ENCODE data around the gene NTMT1. TPM values are rescaled to one million over a fixed set of nuclear protein-coding genes. Genes with fewer than 3 reads are reported as not detected.
A peak's percentile ranks its signal among the peaks of the same experiment; 100 is the strongest.
"Not testable (repeated sequence)": the region's sequence is repeated elsewhere in the genome, so short reads cannot be mapped to it uniquely, and the experiment has no call there.

Gene NTMT1
- total RNA-seq, 1 experiment from 2014 or later = 107 TPM

DNA sequence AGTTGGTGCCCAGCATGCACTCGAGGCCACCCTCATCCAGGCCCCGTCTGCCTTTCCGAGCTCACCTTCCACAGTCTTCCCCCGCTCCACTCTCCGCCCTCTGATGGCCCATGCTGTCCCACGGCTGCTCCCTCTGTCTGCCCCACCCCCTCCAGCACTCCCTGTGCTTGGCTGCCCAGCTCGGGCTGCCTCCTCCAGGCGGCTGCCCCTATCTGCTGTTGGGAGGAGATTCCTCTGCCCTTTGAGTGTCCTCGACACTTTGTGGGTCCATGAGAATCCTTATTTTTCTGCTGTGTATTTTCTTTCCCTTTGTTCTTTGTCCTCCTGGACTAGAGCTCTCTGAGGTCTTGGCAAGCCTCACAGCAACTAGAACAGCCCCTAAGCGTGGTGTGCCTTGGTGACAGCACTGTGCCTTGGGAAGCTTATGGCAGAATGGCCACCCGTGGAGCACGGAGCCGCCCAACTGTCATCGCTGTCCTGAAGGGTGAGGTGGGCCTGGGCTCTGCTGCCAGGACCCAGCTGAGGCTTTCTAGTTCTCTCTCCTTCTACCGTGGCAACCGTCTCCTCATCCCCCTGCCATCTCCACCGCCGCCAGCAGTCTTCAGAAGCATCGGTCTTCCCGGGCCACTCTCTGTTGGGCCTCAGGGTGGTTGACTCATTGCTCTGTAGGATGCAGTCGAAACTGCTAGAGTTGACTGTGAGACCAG lies 5.2 kb downstream of the NTMT1 start:
- peak; percentile 70 for DNase-seq (ENCODE audit: low spot score)
- in situ Hi-C loops (cut with HindIII; ENCODE audit: low sequenced_read_pairs) = loop anchor here (5.0 kb wide), 1 partner anchor 146 kb away; no protein-coding TSS in a partner anchor

DNA sequence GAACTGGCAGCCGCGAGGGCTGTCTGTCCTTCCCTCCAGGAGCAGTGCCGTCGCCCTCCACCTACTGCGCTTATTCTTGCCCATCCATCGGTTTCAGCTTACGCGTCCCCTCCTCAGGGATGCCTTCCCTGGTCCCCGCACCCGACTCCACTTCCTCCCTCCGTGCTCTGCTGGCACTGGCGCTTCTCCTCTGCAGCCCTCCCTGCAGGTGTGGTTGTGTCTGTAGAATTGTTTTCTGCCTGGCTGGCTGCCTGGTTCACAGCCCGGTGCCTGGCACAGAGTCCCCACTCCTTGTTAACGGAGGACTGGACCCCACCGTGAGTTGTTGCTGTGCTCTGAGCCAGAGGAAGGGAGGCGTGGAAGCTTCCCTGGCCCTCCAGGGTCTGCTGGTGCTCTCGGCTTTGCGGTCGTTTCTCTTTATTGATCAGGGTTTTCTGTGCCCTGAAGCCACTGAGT lies 5.7 kb downstream of the NTMT1 start:
- in situ Hi-C loops (cut with HindIII; ENCODE audit: low sequenced_read_pairs) = loop anchor here (5.0 kb wide), 1 partner anchor 146 kb away; no protein-coding TSS in a partner anchor

DNA sequence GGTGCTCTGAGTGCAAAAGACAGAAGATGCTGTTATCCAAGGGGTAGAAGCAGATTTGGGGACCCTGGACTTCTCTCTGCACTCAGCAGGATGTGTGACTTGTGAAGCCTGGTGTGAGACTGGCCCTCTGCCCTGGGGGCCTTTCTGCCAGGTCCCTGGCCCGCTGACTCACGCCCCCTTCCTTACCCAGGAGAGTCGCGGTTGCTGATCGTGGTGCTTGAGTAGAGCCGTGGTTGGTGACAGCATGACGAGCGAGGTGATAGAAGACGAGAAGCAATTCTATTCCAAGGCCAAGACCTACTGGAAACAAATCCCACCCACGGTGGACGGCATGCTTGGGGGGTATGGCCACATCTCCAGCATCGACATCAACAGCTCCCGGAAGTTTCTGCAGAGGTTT lies 6.5 kb downstream of the NTMT1 start:
- in situ Hi-C loops (cut with HindIII; ENCODE audit: low sequenced_read_pairs) = loop anchor here (5.0 kb wide), 1 partner anchor 145 kb away; no protein-coding TSS in a partner anchor
- no peak for DNase-seq (ENCODE audit: low spot score)

More for the DNA sequence above, 5.7 kb downstream of the NTMT1 start:
- DNase-seq (ENCODE audit: low spot score) = peak; percentile 79

DNA sequence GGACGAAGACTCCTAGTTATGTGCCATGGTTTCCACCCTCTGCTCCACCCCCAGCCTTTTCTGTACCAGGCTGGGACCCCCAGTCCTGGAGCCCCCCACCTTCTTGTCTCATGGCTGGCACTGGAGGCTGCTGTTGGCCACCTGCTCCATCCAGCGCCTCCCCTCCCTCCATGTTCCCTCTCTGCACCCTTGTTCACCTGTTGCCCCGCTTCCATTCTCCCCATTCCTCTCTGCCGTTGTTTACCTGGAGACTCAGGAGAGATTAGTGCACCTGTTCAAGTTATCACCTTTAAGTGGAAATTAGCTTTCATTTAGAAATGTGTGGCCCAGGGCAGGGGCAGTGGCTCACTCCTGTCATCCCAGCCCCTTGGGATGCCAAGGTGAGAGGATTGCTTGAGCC lies 7.2 kb downstream of the NTMT1 start:
- no peak for DNase-seq (ENCODE audit: low spot score)
- in situ Hi-C loops (cut with HindIII; ENCODE audit: low sequenced_read_pairs) = loop anchor here (5.0 kb wide), 1 partner anchor 144 kb away; no protein-coding TSS in a partner anchor

DNA sequence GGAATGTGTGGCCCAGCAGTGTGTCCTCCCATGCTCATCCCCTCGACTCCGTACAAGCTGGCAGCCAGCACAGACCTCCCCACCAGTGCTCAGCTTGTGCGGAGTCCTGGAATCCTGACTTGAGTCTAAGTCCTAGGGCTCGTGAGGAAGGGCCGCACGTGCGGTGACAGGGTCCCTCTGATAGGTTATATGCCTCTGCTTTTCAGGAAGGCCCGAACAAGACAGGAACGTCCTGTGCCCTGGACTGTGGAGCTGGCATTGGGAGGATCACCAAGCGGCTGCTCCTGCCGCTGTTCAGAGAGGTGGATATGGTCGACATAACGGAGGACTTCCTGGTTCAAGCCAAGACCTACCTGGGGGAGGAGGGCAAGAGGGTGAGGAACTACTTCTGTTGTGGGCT lies 7.9 kb downstream of the NTMT1 start:
- in situ Hi-C loops (cut with HindIII; ENCODE audit: low sequenced_read_pairs) = loop anchor here (5.0 kb wide), 1 partner anchor 143 kb away; no protein-coding TSS in a partner anchor
- no peak for DNase-seq (ENCODE audit: low spot score)

DNA sequence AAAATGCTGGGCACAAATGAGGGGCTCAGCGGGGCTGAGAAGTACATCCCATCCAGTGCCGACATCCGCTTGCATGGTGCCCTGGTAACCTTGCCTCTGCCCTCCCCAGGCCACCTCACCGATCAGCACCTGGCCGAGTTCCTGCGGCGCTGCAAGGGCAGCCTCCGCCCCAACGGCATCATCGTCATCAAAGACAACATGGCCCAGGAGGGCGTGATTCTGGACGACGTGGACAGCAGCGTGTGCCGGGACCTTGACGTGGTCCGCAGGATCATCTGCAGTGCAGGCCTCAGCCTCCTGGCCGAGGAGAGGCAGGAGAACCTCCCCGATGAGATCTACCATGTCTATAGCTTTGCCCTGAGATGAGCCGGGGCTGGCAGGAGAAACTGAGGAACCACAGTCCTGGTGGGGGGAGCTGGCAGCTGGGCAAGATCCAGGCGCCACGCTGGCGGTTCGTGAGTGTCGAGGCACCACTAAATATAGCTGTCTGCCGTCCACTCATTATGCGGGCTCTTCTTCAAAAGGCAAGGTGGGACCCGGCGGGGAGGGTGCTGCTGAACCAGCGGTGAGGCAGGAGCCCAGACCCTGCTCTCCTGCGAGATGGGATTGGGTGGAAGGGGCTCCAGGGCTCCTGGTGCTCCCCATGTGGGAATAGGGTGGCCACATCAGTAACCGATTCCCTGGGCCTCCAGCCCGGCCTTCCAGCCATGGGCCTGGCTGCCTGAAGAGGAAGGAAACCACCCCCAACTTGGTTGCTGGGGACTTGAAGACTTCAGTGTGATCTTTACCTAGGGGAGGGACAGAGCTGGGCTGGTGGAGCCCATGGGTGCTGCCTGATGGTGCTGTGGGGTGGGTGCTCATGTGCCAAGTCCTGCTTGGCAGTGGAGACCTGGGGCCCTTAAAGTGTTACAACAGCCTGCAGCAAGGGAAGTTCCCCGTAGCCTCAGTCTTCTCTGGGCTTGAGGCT lies 9.4 kb downstream of the NTMT1 start:
- in situ Hi-C loops (cut with HindIII; ENCODE audit: low sequenced_read_pairs) = no loop called here
- DNase-seq (ENCODE audit: low spot score) = no peak

DNA sequence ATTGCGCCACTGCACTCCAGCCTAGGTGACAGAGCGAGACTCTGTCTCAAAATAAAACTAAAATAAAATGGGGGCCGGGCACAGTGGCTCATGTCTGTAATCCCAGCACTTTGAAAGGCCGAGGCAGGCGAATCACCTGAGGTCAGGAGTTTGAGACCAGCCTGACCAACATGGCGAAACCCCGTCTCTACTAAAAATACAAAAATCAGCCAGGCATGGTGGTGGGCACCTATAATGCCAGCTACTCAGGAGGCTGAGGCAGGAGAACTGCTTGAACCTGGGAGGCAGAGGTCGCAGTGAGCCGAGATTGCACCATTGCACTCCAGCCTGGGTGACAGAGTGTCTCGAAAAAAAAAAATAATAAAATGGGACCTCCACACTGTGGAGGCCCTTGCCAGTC lies 10.4 kb downstream of the NTMT1 start:
- DNase-seq (ENCODE audit: low spot score); in situ Hi-C loops (cut with HindIII; ENCODE audit: low sequenced_read_pairs): not testable (repeated sequence)

DNA sequence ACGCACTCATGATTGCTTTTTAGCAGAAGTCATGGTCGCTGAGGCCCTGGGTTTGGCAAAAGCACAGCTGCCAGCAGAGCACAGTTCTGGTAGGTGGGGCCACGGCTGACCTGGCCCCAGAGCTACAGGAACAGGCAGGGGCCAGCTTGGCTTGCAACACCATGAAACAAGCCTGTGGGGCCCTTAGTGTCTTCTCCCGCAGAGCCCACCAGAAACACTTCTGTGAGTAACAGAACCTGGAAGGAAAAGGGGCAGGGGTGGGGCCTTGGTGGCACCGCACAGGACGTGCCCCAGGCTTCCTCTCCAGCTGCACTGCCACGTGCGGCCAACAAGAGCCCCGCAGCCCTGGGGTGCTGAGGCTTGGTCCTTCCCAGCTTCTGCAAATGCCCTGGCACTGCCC lies 11.1 kb downstream of the NTMT1 start:
- DNase-seq (ENCODE audit: low spot score) = no peak
- in situ Hi-C loops (cut with HindIII; ENCODE audit: low sequenced_read_pairs) = no loop called here

DNA sequence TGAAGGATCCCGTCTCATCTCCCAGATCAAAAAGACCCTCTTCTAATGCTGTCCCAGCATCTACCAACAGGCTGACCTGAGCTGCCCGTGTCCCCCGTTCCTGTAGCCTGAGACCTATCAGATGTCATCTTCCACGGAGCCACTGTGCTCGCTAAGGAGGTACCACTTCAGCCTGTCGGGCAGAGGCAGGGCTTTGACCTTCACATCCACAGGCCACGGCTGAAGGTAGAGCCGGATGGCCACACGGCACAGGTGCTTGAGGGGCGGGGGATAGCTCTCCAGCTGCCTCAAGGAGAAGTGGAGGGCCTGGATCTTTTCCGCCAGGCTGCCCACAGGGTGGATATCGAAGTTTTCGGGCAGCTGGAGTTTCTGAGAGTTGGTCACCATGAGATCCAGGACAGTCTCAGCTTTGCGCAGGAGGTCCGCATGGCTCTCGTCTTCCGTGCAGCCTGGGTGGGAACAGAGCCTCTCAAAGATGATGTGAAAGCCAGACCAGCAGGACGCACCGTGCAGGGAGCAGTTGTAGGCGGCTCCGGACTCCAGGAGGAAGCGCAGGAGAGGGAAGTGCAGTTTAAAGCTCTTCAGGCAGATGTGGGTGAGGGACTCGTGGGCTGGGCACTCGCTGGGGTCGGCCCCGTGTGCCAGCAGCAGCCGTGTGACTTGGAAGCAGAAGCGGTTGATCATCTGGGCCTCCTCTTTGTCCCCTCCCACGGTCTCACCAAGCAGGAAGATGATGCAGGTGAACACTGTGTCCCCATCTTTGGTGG lies 11.9 kb downstream of the NTMT1 start:
- in situ Hi-C loops (cut with HindIII; ENCODE audit: low sequenced_read_pairs) = no loop called here

DNA sequence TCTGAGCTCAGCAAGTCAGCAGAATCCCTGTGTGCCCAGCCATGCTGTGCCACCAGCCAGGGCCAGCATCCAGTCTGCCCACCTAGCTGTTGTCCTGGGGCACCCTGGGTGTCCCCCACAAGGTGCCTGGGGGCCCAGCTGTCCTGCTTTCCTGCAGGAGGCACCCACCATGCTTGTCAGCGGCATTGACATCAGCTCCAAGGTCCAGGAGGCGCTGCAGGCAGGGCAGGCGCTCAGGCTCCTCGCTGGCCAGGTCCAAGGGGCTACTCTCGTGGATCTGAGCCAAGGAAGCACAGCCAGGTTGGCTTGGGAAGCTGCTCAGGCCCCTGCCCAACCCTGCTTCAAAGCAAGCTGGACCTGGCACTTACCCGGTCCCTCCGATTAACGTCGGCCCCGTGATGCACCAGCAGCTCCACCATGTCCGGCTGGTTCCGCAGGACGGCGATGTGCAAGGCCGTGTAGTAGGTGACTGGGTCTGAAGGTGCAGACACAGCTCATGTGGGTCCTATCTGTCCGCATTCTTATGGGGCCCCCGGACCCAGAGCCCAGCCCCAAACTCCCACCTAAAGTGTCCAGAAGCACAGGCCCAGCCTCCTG lies 13.2 kb downstream of the NTMT1 start:
- in situ Hi-C loops (cut with HindIII; ENCODE audit: low sequenced_read_pairs) = no loop called here
- DNase-seq (ENCODE audit: low spot score) = no peak

More for the DNA sequence above, 11.9 kb downstream of the NTMT1 start:
- no peak for DNase-seq (ENCODE audit: low spot score)

DNA sequence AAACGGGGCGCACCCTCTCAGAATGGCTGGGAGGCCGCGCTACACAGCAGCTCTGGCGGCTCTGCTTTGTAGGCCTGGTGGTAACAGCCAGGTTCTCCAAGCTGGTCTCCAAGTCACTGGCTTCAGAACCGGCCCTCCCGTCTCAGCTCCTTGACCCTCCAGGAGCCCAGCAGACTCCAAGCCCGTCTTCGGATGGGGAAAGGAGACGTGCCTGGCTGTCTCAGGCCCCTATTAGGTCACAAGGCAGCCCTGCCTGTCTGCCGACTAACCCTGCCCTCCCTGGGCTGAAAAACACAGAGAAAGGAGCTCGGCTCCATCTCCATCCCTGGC lies 13.8 kb downstream of the NTMT1 start:
- in situ Hi-C loops (cut with HindIII; ENCODE audit: low sequenced_read_pairs) = no loop called here
- no peak for DNase-seq (ENCODE audit: low spot score)

DNA sequence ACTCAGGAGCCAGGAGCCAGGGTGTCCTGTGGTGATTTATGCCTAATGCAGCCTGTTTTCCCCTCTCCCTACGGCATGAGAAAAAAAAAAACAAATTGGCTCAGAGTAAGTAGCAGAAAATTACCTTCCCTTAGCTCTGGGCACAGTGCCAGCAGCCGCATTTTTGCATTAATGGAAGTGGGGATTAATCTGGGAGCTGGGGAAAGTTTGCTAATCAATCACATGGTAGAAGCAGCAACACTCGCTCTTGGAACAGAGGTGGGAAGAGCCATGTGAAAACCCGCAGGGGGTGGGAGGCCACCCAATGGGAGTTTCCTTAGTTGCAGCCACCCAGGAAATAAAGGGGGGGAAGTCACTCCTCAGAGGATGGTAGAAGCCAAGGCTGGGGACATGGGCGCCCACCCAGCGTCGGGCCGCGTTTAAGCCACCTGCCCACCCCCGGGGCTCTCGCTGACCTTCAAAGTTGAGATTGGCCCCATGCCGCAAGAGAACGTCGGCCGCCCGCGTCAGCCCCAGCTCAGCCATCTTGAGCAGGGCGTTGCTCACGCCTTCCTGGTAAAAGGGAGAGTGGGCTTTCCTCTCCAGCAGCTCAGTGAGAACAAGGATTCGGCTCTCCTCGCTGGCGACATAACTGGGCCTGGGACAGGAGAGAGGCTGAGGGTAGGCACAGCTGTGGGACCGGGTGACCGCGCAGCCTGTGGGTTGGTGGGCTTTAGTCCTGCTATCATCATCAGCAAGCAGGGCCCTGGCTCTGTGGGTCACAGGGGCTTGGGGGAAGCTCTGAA lies 14.3 kb downstream of the NTMT1 start:
- DNase-seq (ENCODE audit: low spot score) = no peak
- in situ Hi-C loops (cut with HindIII; ENCODE audit: low sequenced_read_pairs) = no loop called here

DNA sequence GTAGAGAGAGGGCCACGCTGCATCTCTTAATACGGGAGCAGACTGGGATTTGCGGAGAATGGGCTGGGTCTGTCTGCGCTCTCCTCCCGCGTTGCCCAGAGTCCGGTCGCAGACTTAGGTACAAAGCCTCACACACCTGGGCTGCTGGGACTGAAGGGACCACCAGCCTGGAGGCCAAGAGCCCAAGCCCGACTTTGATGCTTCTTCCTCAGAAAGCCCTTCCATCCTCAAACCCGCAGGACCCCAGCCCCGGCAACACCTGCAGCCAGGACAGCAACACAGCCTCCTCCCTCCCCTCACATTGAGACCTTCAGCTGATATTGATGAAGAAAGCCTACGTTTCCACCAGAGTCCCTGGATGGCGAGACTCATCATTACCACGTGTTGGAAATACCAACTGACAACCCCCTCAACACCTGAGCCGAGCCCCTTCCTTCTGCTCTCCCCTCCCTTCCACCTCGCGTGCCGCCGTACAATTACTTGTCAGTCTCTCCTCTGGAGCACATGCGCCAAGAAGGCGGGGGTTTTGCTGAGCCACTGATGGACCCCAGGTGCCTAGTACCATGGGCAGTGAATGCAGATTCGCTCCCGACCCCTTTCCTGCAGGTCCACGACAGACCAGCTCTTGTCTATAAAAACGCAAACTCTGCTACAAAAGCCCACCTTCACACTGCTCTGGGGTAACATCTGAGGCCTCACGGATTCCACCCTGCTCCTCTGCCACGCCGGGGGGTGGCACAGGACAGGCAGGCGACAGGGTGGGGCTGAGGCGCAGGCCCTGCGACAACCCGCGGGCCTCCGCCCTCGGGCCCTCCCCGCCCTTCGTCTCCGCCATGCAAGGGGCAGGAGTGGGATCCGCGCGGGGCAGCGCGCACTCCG lies 15.1 kb downstream of the NTMT1 start:
- in situ Hi-C loops (cut with HindIII; ENCODE audit: low sequenced_read_pairs) = no loop called here

DNA sequence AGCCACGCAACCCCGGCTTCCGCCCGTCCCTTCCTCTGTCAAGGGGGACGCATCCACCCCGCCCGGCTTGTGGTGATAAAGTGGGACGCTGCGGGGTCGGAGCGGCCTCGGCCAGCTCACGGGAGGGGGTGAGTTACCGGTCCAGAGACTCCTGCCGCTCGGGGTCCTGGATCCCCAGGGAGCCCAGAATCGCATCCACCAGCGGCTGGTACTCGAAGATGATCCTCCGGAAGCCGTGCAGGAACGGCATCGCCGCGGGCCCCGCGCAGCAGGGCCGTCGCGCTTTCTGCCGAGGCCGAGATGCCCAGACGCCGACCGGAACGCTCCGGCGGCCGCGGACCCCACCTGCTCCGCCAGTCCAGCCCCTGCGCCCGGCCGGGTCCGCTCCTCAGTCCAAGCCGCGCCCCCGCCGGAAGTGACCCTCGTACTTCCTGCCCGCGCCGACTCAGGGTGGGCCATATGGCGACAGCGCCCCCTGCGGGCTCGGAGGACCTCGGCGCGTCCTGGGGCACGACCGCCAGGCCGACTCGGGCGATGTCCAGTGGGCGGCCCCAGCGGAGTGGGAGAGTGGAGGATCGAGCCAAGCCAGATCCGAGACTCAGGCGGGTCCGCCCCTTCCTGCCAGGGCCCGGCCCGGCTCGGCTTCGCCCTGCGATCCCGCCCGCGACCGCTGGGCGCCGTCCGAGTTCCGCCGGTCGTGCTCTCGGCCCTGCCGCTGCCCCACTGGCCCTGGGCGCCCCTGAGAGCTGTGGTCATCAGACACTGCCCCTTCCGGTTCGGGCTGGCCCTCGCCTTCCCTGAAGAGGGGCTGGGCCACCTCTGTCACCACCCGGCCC lies 16.0 kb downstream of the NTMT1 start, which contains the start of gene ASB6:
TSS of gene ASB6 (minus strand) at position 402 of the 836 bp plus-strand sequence. CDS start at position 250, 152 bp downstream.
- DNase-seq (ENCODE audit: low spot score) = peak; percentile 90
- in situ Hi-C loops (cut with HindIII; ENCODE audit: low sequenced_read_pairs) = no loop called here

More for the DNA sequence above, 15.1 kb downstream of the NTMT1 start:
- DNase-seq (ENCODE audit: low spot score) = no peak

DNA sequence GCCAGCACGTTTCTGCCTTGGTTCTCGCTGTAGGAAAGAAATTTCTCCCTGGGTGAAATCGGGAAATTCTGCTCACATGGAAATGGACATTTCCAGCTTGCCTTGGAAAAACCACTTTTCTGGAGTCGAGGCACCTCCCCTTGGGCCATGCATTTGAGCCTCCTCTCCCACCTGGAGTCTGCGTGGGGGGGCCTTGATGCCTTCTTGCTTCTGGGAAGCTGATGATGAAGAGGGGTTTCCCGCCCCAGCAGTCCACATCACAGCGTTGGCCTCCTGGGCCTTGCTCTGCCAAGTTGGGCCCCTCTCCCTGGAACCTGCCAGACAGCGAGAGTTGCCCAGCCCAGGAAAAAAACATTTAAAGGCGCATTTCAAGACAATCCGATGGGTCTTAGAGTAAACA lies 17.7 kb downstream of the NTMT1 start:
- in situ Hi-C loops (cut with HindIII; ENCODE audit: low sequenced_read_pairs) = no loop called here
- DNase-seq (ENCODE audit: low spot score) = no peak

DNA sequence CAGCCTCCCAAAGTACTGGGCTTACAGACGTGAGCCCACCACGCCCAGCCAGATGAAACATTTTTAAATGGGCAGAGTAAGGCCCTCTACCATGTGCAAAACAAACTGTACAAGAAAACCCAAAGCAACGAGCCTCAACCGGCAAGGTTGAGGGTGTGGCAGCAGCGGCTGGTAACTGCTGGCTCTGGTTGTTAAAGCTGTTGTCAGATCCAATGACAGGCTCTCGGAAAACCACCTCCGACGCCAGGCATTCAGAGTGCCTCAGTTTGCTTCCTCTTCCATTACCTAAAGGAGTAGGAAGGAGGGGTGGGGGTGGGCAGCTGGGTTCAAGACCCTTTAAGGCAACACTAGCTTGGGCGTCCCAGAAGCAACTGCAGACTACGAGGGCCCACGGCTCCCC lies 18.4 kb downstream of the NTMT1 start:
- DNase-seq (ENCODE audit: low spot score) = no peak
- in situ Hi-C loops (cut with HindIII; ENCODE audit: low sequenced_read_pairs) = no loop called here
